Ovary (tissue), 9 donors: ENCODE measurements around the gene ULBP2. TPM values are rescaled to one million over a fixed set of nuclear protein-coding genes. Genes with fewer than 3 reads are reported as not detected.

Experiments
- DNase-seq, 5 donors: peaks; one replicate each; pipeline ENCODE4 v3.0.0-alpha.2; 2019 to 2020
- H3K27ac ChIP-seq, 2 donors: fragments of 200-600 bp; one replicate each; pipeline versions ENCODE4 v1.5.1 to v1.8.0; 2019 to 2022
- H3K27me3 ChIP-seq: fragments of 200-600 bp; one replicate; pipeline ENCODE4 v1.8.0; 2022
- H3K36me3 ChIP-seq: fragments of 200-600 bp; sonication (generic); one replicate; pipeline ENCODE4 v1.5.1; 2019
- H3K4me1 ChIP-seq: one replicate; pipeline ENCODE4 v1.8.1; 2013; ENCODE audit warnings: mild to moderate bottlenecking, moderate library complexity; ENCODE audit not compliant: insufficient read depth
- H3K4me3 ChIP-seq: fragments of 200-600 bp; sonication (generic); one replicate; pipeline ENCODE4 v1.5.1; 2017
- H3K9me3 ChIP-seq, 2 donors: fragments of 200-600 bp in 1 of 2; sonication (generic) in 1 of 2; one replicate each; pipeline versions ENCODE4 v1.5.1 to v1.8.1; 2013 to 2019; ENCODE audit warnings: mild to moderate bottlenecking in 1 of 2, moderate library complexity in 1 of 2
- CTCF ChIP-seq, 3 donors: fragments of 450-650 bp in 2 of 3; fragments of 200-600 bp in 1 of 3; IDR thresholded peaks; one replicate each; pipeline versions ENCODE4 v1.5.1 to v1.8.0; 2016 to 2022; ENCODE audit warnings: antibody characterized with exemption in 3 of 3, mild to moderate bottlenecking in 1 of 3
- EP300 ChIP-seq: sonication (generic); formaldehyde crosslinking; IDR thresholded peaks from one replicate; pipeline ENCODE4 v1.6.1; 2017; ENCODE audit warnings: antibody characterized with exemption
- POLR2A ChIP-seq: fragments of 450-650 bp; IDR thresholded peaks from one replicate; pipeline ENCODE4 v1.6.1; 2017; ENCODE audit warnings: antibody characterized with exemption, mild to moderate bottlenecking, moderate library complexity
- WGBS, 3 donors: extraction: QIAGEN DNeasy Blood & Tissue Kit in 1 of 3; methylation state at CpG; one replicate each; pipeline versions ENCODE4 v1.1.5 to v1.1.7; 2013 to 2017; 5-methylcytosine and 5-hydroxymethylcytosine counted together
- intact Hi-C, 4 donors: fragments of 100-400 bp; cut with DNase I; formaldehyde crosslinking; loops; one replicate each; pipeline versions ENCODE4 v1.11.0 to v1.15.1; 2022 to 2023
- polyA plus RNA-seq, 2 donors: library from polyadenylated mRNA; stranded (reverse); fragments of 200-250 nt in 1 of 2; fragments of 350-450 nt in 1 of 2; fragmentation: Illumina TruSeq in 1 of 2; extraction: RNeasy Lipid Tissue Mini Kit (QIAGEN cat#74804) in 1 of 2; gene quantifications; one replicate each; pipeline ENCODE4 v1.2.3, GENCODE V29; 2013 to 2014
- total RNA-seq, 7 donors: library from RNA; depleted of rRNA in 2 of 7; stranded (reverse); fragments of >200 nt in 2 of 7; fragmentation: NEBNext Ultra II Directional in 3 of 7; extraction: Animal tissue kit (Norgen Biotek cat#: 25700) in 3 of 7; gene quantifications; one replicate each; pipeline versions ENCODE4 v1.1.0 to v1.2.4, GENCODE V29; 2016 to 2023
- donor health status: DM: no; HTN: no; CAD: no; lungs with moderate emphysema.
- donor health status: DM: no; HTN: no; CAD: no.
- donor health status: Bipolar disorder and iron deficiency.
- donor health status: DM: yes; HTN: yes; CAD: no.
- donor health status: DM: no; HTN: no; CAD: no.
- donor health status: DM: yes; HTN: yes; CAD: no.

ULBP2 gene
- total and polyA plus RNA-seq, 9 donors: 0.08 to 3.6 (median 0.23) TPM; not detected in 6

- Histone ChIP-seq H3K36me3 (no peaks in the 10 kb centered on the region), H3K9me3 (no peaks in the 10 kb centered on the region), H3K27ac (no peak overlapping the region), H3K27me3 (no peaks in the 10 kb centered on the region), H3K4me3 (no peak overlapping the region), H3K4me1 (no peaks in the 10 kb centered on the region)
- DNase-seq: no peak
- intact Hi-C loops: no loop called here
- WGBS, 3 donors: 66 to 73% (median 66%) methylated on average over 6 of the region's 6 CpGs
- no peak for TF ChIP-seq EP300
- no peak for TF ChIP-seq CTCF (IDR thresholded peaks at IDR 0.05)
- TF ChIP-seq POLR2A: no peak
These were observed 37.5 kb downstream of the ULBP2 start for GRCh38 chr6:149979293-149979692.

- whole genome bisulfite sequencing, 3 donors: 16 to 22% (median 20%) methylated on average over 9 of the region's 9 CpGs
- Histone ChIP-seq H3K27me3 (no peaks in the 10 kb centered on the region), H3K9me3 (peaks cover 0 to under 1% of the 10 kb centered on the region in 2 donors), H3K27ac (no peak overlapping the region), H3K4me3 (no peak overlapping the region), H3K36me3 (no peaks in the 10 kb centered on the region), H3K4me1 (no peaks in the 10 kb centered on the region)
- intact Hi-C loops: no loop called here
- no peak for TF ChIP-seq EP300
- no peak for TF ChIP-seq CTCF (IDR thresholded peaks at IDR 0.05)
- no peak for TF ChIP-seq POLR2A
- DNase-seq: no peak
These were observed 41.3 kb downstream of the ULBP2 start for GRCh38 chr6:149983145-149983544.

- H3K27me3 ChIP-seq: no peaks in the 10 kb centered on the region
- H3K27ac ChIP-seq: no peak overlapping the region
- peaks cover 0 to 6% of the 10 kb centered on the region in 2 donors for H3K9me3 ChIP-seq
- no peaks in the 10 kb centered on the region for H3K4me1 ChIP-seq
- H3K36me3 ChIP-seq: no peaks in the 10 kb centered on the region
- no peak overlapping the region for H3K4me3 ChIP-seq
- DNase-seq: no peak
- TF ChIP-seq POLR2A (no peak), EP300 (no peak), CTCF (IDR thresholded peaks at IDR 0.05) (no peak)
- intact Hi-C loops: no loop called here
- 56 to 71% (median 66%) methylated on average over 5 of the region's 5 CpGs for WGBS, 3 donors
These were observed 43.0 kb downstream of the ULBP2 start for GRCh38 chr6:149984773-149985172.

GRCh38 chr6:149985481-149985937 is 43.7 kb downstream of the ULBP2 start:
- no peaks in the 10 kb centered on the region for H3K36me3 ChIP-seq
- peaks cover 2% of the 10 kb centered on the region for H3K4me1 ChIP-seq
- DNase-seq: no peak
- H3K9me3 ChIP-seq: peaks cover 0 to 6% of the 10 kb centered on the region in 2 donors
- no peak overlapping the region for H3K27ac ChIP-seq
- WGBS, 3 donors: 29 to 41% (median 31%) methylated on average over 5 of the region's 5 CpGs
- no peaks in the 10 kb centered on the region for H3K27me3 ChIP-seq
- TF ChIP-seq CTCF (IDR thresholded peaks at IDR 0.05): no peak
- TF ChIP-seq EP300: no peak
- TF ChIP-seq POLR2A: no peak
- H3K4me3 ChIP-seq: no peak overlapping the region
- intact Hi-C loops: no loop called here
